Uterus (tissue), 2 donors: Measurements from ENCODE around the gene FBN2.

Source experiments
- POLR2A ChIP-seq, 2 donors: fragments of 450-650 bp; IDR thresholded peaks; one replicate each; pipeline ENCODE4 v1.6.1; 2016; ENCODE audit warnings: antibody characterized with exemption in 2 of 2, mild to moderate bottlenecking in 1 of 2, moderate library complexity in 1 of 2
- TF ChIP-seq, protein P1 (sequence below), 4 experiments: fragments of 200-600 bp in 2 of 4; fragments of 450-650 bp in 2 of 4; sonication (generic) in 2 of 4; IDR thresholded peaks; one replicate each; pipeline ENCODE4 v1.5.1; 2016 to 2019; ENCODE audit warnings: antibody characterized with exemption in 4 of 4, mild to moderate bottlenecking in 2 of 4, moderate library complexity in 1 of 4

DNA sequence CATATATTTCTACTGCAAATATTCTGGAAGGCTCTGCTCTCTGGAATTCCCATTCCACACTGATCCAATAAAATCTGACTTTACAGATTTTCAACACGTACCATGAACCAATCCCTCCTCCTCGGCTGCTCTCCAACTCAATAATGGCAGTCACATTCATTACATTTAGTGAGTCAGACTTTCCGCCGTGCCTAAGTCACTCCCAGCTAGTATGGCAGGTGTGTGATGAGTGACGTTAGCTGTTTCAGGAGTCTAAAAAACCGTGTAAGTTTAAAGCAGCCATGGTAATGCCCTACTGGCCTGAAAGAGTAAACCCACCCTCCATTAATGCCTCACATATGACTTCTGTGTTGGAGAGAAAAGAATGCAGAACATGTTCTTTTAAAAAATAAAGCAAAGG is 3.3 kb downstream of the FBN2 start:
- TF ChIP-seq, protein P1, sequence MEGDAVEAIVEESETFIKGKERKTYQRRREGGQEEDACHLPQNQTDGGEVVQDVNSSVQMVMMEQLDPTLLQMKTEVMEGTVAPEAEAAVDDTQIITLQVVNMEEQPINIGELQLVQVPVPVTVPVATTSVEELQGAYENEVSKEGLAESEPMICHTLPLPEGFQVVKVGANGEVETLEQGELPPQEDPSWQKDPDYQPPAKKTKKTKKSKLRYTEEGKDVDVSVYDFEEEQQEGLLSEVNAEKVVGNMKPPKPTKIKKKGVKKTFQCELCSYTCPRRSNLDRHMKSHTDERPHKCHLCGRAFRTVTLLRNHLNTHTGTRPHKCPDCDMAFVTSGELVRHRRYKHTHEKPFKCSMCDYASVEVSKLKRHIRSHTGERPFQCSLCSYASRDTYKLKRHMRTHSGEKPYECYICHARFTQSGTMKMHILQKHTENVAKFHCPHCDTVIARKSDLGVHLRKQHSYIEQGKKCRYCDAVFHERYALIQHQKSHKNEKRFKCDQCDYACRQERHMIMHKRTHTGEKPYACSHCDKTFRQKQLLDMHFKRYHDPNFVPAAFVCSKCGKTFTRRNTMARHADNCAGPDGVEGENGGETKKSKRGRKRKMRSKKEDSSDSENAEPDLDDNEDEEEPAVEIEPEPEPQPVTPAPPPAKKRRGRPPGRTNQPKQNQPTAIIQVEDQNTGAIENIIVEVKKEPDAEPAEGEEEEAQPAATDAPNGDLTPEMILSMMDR (IDR thresholded peaks at IDR 0.05), result no peak
- no peak for TF ChIP-seq POLR2A (IDR thresholded peaks at IDR 0.05)
